ENCODE measurements around the gene CACNA1D.

The CACNA1D gene

DNA sequence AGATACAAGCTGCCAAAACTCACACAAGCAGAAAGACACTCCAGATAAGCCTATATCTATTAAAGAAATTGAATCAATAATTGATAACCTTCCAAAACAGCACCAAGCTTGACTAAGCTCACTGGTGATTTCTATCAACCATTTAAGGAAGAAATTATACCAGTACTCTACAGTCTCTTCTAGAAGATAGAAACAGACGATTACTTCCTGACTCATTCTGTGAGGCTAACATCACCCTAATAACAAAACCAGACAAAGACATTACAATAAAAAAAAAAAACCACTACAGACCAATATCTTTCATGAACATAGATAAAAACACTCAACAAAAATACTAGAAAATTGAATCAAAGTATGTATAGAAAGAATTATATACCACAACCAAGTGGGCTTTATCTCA, 331.6 kb downstream of the CACNA1D start:
- intact Hi-C loops (cut with DNase I), result no loop called here
- DNase-seq, result no peak

DNA sequence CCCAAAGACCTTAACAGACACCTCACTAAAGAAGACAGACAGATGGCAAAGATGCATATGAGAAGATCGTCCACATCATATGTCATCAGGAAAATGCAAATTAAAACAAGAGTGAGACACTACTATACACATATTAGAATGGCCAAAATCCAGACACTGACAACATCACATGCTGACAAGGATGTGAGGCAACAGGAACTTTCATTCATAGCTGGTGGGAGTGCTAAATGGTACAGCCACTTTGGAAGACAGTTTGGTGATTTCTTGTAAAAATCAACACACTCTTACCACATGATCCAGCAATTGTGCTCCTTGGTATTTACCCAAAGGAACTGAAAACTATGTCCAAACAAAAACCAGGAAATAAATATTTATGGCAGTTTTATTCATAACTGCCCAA, 334.2 kb downstream of the CACNA1D start:
- intact Hi-C loops (cut with DNase I), result no loop called here
- no peak for DNase-seq

- intact Hi-C loops (cut with DNase I), result no loop called here
- peak in 1 of 10 donors; percentile 9 for DNase-seq
Measured at GRCh38 chr3:53829605-53830004, 335.2 kb downstream of the CACNA1D start.

- no peak for DNase-seq
- intact Hi-C loops (cut with DNase I), result no loop called here
Measured at GRCh38 chr3:53830944-53831343, 336.5 kb downstream of the CACNA1D start.

- intact Hi-C loops (cut with DNase I), result no loop called here
- peak in 1 of 10 donors; percentile 64 for DNase-seq
Measured at GRCh38 chr3:53833053-53833645, 338.7 kb downstream of the CACNA1D start.

DNA sequence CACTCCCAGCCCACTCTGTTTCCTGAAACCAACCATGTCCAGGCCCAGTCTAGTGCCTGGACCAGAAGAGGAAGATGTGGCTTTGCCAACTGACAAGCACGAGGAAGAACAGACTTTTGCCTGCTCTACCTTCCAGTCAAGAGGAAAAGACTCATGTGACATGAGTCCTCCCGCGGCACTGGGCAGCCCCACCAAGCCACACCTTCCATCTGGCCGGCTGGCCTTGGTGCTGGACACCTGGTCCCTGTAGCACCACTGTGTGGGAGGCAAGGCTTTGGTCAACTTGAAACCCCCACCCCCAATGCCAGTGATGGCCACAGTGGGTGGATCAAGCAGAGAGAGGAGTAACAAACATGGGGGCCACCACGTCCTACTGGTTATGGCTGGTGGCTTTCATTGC, 339.3 kb downstream of the CACNA1D start:
- no peak for DNase-seq
- intact Hi-C loops (cut with DNase I), result no loop called here

DNA sequence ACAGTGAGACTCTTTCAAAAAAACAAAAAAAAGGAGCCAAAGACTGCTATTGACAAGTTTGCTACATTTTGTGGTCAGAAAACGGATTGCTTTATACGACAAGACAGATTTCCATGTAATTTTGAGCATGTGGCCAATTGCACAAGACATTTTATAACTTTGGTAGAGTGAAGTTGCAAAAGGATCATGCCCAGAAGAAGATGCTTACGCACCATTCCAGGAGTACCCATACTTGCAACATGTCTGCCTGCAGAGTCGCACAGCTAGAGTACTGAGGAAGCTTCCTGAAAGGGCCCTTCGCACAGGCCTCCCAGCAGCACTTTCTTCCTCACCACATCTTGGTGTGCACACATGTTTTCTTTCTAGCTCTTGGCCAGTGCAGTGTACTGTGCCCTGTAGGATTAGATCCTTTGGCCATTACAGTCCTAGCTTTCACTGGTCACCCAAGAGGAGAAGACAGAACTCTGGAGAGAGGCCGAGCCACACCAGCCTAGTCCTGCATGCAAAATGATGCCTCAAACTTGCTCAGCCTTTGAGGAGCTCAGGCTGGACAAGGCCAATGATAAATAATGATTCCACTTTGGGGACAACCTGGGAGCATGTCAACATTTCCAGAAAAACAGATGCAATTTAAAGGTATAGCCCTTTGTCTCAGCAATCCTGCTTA, 340.2 kb downstream of the CACNA1D start:
- no peak for DNase-seq
- intact Hi-C loops (cut with DNase I), result no loop called here

DNA sequence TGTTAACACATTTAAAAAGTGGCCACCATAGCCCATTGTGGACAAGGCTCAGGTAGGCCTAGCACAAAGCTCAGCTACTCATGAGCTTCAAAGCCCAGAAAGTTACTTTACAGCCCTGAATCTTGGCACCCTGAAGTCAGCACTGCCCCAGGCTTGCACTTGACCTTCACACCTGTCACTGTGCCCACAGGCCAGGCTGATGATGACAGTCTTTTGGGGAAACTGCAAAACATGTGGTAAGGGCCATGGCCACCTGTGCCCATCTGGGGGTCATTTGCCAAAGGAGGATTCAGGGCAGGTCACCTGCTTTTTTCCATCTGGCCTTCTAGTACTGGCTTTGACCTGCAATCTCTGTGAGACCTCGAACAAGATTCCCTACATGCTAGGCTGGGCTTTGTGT, 340.8 kb downstream of the CACNA1D start:
- no peak for DNase-seq
- intact Hi-C loops (cut with DNase I), result no loop called here

DNA sequence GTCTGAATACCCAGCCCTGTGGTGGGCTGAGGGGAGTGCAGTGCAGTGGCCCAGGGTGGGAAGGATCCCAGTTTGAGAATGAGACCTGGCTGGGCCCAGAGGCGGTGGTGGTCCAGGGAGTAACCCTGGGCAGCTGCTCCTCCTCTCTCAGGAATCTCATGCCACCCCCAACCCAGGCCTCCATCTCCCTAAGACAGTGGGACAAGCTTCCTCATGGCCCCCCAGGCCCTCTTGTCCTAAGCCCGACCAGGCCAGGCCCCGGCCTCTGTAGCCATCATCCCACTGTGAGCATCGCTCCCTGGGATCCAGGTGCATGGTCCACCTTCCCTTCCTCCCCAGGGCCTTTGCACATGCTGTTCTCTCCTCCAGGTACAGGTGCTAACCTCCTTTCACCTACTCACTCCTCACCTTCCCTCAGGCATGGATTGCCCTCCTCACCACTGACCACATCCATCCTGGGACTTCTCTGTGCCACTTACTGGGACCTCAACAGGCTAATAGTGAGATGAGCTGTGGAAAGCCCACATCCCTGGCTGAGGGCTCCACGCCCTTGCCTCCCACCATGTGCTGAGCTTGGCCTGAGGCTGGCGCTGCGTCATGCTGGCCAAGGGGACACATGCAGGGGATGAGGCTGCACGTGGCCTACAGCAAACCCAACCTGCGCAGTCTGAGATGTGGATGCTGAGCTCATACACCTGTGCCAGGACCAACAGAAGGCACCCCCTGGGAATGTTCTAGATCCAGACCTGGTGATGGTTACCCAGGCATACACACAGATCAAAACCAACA, 341.9 kb downstream of the CACNA1D start:
- intact Hi-C loops (cut with DNase I), result no loop called here
- DNase-seq, result peak in 2 of 10 donors; percentile 59 to 69

- peak in 1 of 10 donors; percentile 75 for DNase-seq
- intact Hi-C loops (cut with DNase I), result no loop called here
Measured at GRCh38 chr3:53837331-53837730, 342.9 kb downstream of the CACNA1D start.

- DNase-seq, result peak in 1 of 10 donors; percentile 59
- intact Hi-C loops (cut with DNase I), result no loop called here
Measured at GRCh38 chr3:53841296-53841695, 346.9 kb downstream of the CACNA1D start.

DNA sequence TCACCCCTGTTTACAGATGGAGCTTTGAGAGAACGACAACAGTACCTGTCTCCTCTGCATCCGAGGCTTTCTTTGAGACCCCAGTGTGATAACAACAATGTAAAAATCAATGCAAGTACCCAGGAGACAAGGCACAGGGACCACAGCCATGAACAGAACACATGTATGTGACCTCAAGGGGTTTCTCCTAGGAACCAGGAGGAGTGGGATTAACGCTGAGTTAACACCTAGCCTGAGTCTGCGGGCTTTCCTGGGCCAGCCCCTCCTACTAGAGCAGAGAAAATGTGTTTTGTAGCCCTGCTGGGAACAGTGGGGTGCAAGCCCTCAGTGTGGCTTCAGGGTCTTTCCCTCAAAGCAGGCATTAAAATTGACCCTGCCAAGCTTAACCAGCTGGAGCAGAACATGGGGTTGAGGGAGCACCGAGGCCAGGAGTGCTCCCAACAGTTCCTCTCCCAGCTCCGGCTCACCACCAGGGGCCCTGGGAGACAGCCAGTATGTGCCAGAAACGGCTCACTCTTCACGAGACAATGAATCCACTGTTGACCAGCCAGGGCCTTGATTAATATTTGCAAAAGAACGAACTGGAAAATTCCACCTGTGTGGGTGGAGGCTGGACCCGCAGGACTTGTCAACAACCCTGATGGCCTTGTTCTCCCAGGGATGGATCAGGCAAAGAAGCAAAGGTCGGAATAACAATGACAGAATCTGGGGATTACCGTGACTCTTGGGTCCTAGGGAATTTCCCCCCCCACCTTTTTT, 348.2 kb downstream of the CACNA1D start:
- intact Hi-C loops (cut with DNase I), result no loop called here
- DNase-seq, result peak; percentile 59 to 97 (median 82)

DNA sequence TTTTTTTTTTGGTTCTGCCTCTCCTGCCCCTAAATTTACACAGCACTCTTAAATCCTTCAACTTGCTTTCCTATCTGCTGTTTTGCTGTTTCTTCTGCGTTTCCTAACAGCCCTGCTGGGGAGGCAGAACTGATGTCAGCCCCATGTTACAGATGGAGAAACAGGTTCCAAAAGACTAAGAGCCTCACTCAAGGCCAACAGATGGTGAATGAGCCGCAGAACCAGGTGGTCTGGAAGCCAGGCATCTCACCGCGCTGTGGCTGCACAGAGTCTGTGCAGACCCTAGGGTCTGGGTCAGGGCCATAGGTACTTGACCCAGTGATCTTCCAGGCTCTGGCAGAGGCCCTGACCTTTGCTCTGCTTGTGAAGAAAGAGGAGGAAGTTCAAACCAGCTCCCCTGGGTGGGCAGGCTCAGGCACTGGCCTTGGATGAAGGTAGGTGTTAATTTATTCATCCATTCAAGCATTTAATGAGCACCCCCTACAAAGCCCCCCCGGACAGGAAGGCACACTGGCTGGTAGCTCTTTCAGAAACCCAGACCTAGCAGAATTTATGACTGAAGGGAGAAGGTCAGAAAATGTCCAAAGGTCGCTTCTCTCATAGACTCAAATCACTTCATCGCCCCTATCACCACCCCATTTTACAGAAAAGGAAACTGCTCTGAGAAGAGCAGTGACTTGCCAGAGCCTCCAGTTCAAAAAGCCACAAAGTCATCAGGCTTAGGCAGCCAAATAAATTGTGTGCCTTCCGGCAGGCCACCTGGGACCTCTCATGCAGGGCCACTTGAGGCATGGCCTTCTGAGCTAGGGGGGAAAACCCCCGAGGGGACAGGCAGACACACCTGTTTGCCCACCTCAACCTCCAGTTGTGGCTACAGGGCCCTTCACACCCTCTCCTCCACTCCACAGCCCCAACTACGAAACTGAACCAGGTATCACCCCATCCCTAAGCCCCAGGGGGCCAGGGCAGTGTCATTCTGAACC, 349.1 kb downstream of the CACNA1D start:
- peak in 1 of 10 donors; percentile 55 for DNase-seq

GRCh38 chr3:53844262-53845102, 350.1 kb downstream of the CACNA1D start:
- intact Hi-C loops (cut with DNase I), result no loop called here
- peak in 2 of 10 donors; percentile 47 to 88 for DNase-seq

More for the DNA sequence above, 349.1 kb downstream of the CACNA1D start:
- intact Hi-C loops (cut with DNase I), result no loop called here

GRCh38 chr3:53845103-53845880, 350.9 kb downstream of the CACNA1D start:
- intact Hi-C loops (cut with DNase I), result no loop called here
- DNase-seq, result peak in 6 of 10 donors; percentile 35 to 89 (median 52)

DNA sequence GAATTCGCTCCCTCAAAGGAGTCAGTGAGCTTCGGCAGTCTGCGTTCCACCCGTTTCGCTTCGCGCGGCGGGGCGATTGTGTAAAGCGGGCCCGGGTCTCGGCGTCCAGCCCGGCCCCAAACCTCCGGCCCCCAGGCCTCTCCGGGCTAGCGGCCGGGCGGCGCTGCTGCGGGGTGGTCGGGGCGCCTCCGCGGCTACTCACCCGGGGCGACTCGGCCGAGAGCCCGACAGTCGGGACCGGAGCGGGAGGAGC, 351.4 kb downstream of the CACNA1D start:
- intact Hi-C loops (cut with DNase I), result no loop called here
- peak in 1 of 10 donors; percentile 34 for DNase-seq

DNA sequence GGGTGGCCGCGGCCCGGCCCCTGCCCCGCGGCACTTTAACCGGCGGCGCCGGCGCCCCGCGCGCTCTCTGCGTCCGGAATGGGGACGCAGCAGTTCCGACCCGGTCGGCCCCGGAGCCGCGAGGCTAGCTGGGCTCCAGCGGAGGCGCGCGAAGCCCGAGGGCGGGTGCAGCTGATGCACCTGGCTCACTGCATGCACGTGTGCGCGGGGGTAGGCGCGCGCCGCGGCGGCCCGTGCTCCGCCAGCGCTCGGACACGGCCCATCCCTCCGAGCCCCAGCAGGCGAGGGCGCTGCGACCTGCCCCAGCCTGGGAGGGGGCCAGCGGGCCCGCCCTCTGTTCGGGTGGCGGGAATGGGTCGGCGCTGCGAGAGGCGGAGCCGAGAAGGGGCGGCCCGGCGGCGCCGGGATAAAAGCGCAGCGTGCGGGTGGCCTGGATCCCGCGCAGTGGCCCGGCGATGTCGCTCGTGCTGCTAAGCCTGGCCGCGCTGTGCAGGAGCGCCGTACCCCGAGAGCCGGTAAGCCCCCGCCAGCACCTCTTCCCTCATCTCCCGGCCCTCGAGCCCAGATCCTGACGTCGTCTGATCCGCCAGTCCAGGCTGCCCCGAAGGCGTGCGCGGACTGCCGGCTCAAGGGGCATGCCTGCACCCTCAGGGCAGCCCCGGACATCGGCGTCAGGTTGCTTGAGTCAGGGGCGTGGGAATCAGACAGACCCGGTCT, 351.9 kb downstream of the CACNA1D start, which contains the start of the genes CHDH and IL17RB:
TSS of gene CHDH (minus strand) at position 286 of the 717 bp plus-strand sequence. CDS start 22,411 bp downstream, outside the sequence.
TSS of gene IL17RB (plus strand) at position 435 of the 717 bp plus-strand sequence. CDS start at position 456, 21 bp downstream.
- peak; percentile 59 to 96 (median 78) for DNase-seq
- intact Hi-C loops (cut with DNase I), result no loop called here

All from posterior cingulate gyrus (tissue), 11 donors.